BJ (cell line): ENCODE data around the gene FLYWCH2. TPM values are rescaled to one million over a fixed set of nuclear protein-coding genes. Genes with fewer than 3 reads are reported as not detected.
"Not testable (repeated sequence)": the region's sequence is repeated elsewhere in the genome, so short reads cannot be mapped to it uniquely, and the experiment has no call there.

Source experiments
- CTCF ChIA-PET: fragments of 350-600 bp; formaldehyde crosslinking; extraction: SDS; loops from one replicate; lab custom pipeline; 2021; ENCODE audit warnings: antibody characterized with exemption, inconsistent platforms; lab: Yijun Ruan, JAX
- POLR2A ChIA-PET: fragments of 300-600 bp; sonication (Branson Sonifier 250); formaldehyde crosslinking; extraction: SDS; loops from one replicate; lab custom pipeline; 2021; ENCODE audit warnings: antibody characterized with exemption; lab: Charles Lee
- DNase-seq: peaks from one replicate; pipeline ENCODE4 v3.0.0-alpha.2; 2011; ENCODE audit warnings: low read depth
- H3K27me3 ChIP-seq: 2 replicates; pipeline ENCODE4 v1.6.0; 2011; ENCODE audit warnings: low read length; ENCODE audit not compliant: control insufficient read depth, insufficient read depth
- H3K36me3 ChIP-seq: 2 replicates; pipeline ENCODE4 v1.5.1; 2011; ENCODE audit warnings: low read length; ENCODE audit not compliant: control insufficient read depth, insufficient read depth
- H3K4me3 ChIP-seq: 2 replicates; pipeline ENCODE4 v1.5.1; 2011; ENCODE audit warnings: low read depth, mild to moderate bottlenecking, control low read depth, low read length
- CTCF ChIP-seq: IDR thresholded peaks from 2 replicates; pipeline ENCODE4 v1.5.1; 2011; ENCODE audit warnings: low read depth, mild to moderate bottlenecking, control low read depth, inconsistent platforms, low read length, moderate library complexity; ENCODE audit not compliant: insufficient read depth
- polyA plus RNA-seq: library from polyadenylated mRNA; depleted of rRNA; stranded (reverse); fragments of >200 nt; gene quantifications from 2 replicates; pipeline ENCODE4 v1.2.3, GENCODE V29; 2011

FLYWCH2 gene
- polyA plus RNA-seq, 1 experiment = 39.9 TPM

DNA sequence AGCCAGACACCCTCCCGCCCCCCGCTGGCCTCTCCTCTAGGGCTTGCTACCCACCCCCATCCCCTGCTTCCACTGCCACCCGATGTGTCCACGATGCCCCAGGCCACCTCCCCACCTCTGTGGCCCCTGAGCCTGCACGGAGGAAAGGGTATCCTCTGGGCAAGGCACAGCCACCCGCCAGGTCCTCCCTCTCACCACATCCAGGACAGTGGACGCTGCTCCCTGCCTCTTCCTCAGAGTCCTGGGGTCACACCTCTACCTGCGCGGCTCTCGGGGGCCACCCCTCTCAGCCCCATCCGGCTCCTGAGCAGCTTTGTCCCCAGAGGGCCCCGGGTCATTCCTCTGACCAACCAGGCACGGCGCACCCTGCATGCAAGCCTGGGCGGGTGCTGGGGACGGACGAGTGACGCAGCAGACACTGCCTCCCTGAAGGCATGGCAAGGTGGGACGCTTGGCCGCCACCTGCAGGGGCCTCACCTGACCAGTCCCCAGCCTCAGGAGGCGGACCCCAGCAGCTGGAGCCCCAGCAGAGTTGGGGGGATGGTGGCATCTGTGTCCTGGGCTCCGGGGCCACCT lies 53.5 kb downstream of the FLYWCH2 start:
- H3K4me3 ChIP-seq = no peak overlapping the region
- H3K36me3 ChIP-seq = peaks cover 30% of the 10 kb centered on the region
- ChIA-PET CTCF (interaction anchor here (1.0 to 1.8 kb wide), 2 partner anchors 9 to 10 kb away, joined by 5 to 8 read pairs; no protein-coding TSS in a partner anchor), POLR2A (no interaction called here)
- no peak for DNase-seq
- no peak for TF ChIP-seq CTCF
- no peaks in the 10 kb centered on the region for H3K27me3 ChIP-seq

DNA sequence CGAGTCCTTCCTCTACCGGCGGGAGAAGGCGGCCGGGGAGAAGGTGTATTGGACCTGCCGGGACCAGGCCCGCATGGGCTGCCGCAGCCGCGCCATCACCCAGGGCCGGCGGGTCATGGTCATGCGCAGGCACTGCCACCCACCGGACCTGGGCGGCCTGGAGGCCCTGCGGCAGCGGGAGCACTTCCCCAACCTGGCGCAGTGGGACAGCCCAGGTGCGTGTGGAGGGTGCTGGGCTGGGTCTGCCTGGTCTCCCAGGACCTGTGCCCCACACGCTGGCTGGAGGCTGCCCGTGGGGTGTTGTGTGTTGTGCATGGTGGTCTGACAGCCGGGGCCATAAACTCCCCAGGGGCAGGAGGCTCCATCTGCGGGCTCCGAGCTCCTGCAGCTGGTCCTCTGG lies 54.2 kb downstream of the FLYWCH2 start:
- POLR2A ChIA-PET = no interaction called here

GRCh38 chr16:2938206-2938605 lies 55.2 kb downstream of the FLYWCH2 start:
- DNase-seq = no peak
- no peak for TF ChIP-seq CTCF
- Histone ChIP-seq H3K27me3 (no peaks in the 10 kb centered on the region), H3K36me3 (peaks cover 29% of the 10 kb centered on the region), H3K4me3 (no peak overlapping the region)
- ChIA-PET CTCF (no interaction called here), POLR2A (no interaction called here)

More for the DNA sequence above, 54.2 kb downstream of the FLYWCH2 start:
- no peaks in the 10 kb centered on the region for H3K27me3 ChIP-seq
- DNase-seq = no peak
- TF ChIP-seq CTCF = no peak
- peaks cover 30% of the 10 kb centered on the region for H3K36me3 ChIP-seq
- no peak overlapping the region for H3K4me3 ChIP-seq
- CTCF ChIA-PET = interaction anchor here (1.0 kb wide), 1 partner anchor 10 kb away, joined by 5 read pairs; no protein-coding TSS in a partner anchor

DNA sequence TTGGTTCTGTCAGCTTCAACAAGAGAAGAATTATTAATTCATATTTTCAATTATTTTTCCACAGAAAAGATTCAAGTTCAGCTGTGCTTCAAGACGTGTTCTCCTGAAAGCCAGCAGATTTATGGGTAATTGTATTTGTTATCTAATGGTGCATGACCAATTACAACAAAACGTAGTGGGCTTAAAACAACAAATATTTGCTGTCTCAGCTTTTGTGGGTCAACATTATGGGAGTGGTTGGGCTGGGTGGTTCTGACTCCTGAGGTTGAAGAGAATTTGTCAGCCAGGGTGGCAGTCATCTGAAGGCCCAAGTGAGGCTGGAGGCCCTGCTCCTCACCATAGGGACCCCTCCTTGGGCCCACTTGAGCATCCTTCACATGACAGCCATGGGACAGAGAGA lies 57.0 kb downstream of the FLYWCH2 start:
- DNase-seq = no peak
- Histone ChIP-seq H3K27me3 (no peaks in the 10 kb centered on the region), H3K36me3 (peaks cover 22% of the 10 kb centered on the region), H3K4me3 (no peak overlapping the region)
- ChIA-PET CTCF (interaction anchor here (0.7 to 2.4 kb wide), 4 partner anchors 8 to 45 kb away, joined by 3 to 20 read pairs (median 4); no protein-coding TSS in a partner anchor), POLR2A (no interaction called here)
- no peak for TF ChIP-seq CTCF

DNA sequence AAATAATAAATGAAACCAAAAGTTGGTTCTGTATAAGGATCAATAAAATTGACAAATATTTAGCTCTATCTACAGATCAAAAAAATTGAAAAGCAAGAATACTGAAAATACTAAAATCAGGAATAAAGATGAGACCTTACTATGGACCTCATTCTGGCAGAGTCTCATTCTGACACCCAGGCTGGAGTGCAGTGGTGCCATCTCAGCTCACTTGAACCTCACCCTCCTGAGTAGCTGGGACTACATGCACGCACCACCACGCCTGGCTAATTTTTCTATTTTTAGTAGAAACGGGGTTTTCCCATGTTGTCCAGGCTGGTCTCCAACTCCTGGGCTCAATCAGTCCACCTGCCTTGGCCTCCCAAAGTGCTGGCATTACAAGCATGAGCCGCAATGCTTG lies 59.0 kb downstream of the FLYWCH2 start:
- no peak for DNase-seq
- TF ChIP-seq CTCF = no peak
- POLR2A ChIA-PET = interaction anchor here (0.8 kb wide), 1 partner anchor 15 kb away, joined by 6 read pairs; no protein-coding TSS in a partner anchor
- Histone ChIP-seq H3K27me3 (no peaks in the 10 kb centered on the region), H3K4me3 (no peak overlapping the region), H3K36me3 (peaks cover 12% of the 10 kb centered on the region)
- CTCF ChIA-PET = interaction anchor here (0.5 to 2.1 kb wide), 3 partner anchors 14 to 62 kb away, joined by 3 to 8 read pairs (median 4); no protein-coding TSS in a partner anchor

GRCh38 chr16:2943716-2944115 lies 60.7 kb downstream of the FLYWCH2 start:
- POLR2A ChIA-PET, H3K36me3 ChIP-seq, H3K4me3 ChIP-seq, H3K27me3 ChIP-seq, DNase-seq: not testable (repeated sequence)
- CTCF ChIA-PET = interaction anchor here (1.3 to 2.1 kb wide), 2 partner anchors 16 to 18 kb away, joined by 3 to 8 read pairs; no protein-coding TSS in a partner anchor
